GM18502 (cell line): Measurements from ENCODE around the gene TRIM69.
"Not testable (repeated sequence)": the region's sequence is repeated elsewhere in the genome, so short reads cannot be mapped to it uniquely, and the experiment has no call there.

Source experiments
- ATAC-seq: cut with Tn5 transposase; IDR thresholded peaks from one replicate; pipeline ENCODE4 v1.9.1; 2021; ENCODE audit warnings: mild to moderate bottlenecking; ENCODE audit not compliant: unreplicated experiment, poor library complexity

The TRIM69 gene, protein sequence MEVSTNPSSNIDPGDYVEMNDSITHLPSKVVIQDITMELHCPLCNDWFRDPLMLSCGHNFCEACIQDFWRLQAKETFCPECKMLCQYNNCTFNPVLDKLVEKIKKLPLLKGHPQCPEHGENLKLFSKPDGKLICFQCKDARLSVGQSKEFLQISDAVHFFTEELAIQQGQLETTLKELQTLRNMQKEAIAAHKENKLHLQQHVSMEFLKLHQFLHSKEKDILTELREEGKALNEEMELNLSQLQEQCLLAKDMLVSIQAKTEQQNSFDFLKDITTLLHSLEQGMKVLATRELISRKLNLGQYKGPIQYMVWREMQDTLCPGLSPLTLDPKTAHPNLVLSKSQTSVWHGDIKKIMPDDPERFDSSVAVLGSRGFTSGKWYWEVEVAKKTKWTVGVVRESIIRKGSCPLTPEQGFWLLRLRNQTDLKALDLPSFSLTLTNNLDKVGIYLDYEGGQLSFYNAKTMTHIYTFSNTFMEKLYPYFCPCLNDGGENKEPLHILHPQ

DNA sequence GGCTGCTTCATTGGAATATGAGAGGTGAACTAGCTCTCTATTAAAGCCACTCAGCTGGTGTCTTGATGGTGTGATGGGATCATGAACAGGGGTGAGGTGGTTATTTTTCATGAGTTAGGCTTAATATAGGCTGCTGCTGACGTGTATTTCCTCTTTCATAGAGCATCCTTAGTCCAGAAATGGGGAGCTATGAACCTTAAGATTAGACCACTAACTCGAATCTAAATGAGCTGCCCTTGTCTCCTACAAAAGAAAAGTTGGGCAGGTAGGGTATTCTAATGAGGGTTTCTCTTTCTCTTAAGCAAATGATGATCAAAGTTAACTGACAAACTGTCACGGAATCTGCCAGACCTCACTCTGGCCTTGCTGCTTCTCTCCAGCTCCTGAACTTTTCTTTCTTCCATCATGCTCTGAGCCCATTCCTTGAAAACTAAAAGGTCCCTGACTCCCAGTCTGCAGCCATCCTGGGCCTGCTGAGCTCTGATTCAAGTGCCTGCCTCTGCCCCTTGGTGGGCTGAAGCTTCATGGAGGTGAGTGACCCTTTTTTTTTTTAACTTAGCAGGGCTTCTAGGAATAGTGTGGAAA is at the start of gene TRIM69:
TRIM69 (plus strand) TSS at position 348 of the 585 bp plus-strand sequence; CDS start at position 525, 177 bp downstream.
- no peak for ATAC-seq

DNA sequence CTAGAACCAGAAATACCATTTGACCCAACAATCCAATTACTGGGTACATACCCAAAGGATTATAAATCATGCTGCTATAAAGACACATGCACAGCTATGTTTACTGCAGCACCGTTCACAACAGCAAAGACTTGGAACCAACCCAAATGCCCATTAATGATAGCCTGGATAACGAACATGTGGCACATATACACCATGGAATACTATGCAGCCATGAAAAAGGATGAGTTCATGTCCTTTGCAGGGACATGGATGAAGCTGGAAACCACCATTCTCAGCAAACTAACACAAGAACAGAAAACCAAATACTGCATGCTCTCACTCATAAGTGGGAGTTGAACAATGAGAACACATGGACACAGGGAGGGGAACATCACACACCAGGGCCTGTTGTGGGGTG is 47.0 kb upstream of the TRIM69 start:
- not testable (repeated sequence) for ATAC-seq

DNA sequence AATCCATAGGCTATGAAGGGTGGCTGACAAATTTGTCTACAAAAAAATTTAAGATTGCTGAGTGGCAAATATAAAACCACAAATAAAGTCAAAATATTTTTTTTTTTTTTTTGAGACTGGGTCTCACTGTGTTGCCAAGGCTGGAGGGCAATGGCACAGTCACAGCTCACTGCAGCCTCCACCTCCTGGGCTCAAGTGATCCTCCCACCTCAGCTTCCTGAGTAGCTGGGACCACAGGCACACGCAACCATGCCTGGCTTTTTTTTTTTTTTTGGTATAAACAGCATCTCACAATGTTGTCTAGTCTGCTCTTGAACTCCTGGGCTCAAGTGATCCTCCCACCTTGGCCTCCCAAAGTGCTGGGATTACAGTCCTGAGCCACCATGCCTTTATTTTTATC is 46.1 kb upstream of the TRIM69 start:
- not testable (repeated sequence) for ATAC-seq

DNA sequence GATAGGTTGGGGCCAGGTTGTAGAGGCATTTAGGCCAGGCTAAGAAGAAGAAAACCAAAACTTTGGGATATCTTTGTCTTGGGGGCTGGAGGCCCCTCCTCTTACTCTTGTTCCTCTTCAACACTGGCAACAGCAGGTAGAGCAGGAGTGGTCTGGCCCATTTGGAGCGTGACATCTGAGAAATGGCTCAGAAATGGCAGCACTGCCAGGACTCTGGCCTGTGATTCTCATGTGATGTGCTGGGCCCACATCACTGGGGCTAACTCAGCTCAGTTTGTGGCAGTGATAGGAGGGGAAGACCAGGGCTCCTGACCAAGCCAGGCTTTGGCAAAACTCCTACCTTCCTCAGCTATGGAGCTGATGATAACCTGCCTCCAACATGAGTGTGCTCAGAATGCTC is 43.7 kb upstream of the TRIM69 start:
- no peak for ATAC-seq

DNA sequence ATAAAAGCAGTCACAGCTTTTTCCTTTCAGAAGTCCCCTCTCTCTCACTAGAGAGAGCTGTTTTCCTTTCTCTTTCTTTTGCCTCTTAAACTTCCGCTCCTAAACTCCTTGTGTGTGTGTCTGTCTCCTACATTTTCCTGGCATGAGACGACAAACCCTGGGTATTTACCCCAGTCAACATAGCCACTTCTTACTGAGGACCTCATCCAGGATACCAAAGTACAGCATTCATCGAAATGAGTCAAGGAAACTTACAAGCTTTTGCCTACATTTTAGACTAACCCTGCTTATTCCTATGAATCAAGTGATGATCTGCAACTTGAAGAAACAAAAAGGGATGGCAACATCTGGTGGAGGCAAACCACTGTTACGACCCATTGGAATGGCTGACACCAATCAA is 41.9 kb upstream of the TRIM69 start:
- no peak for ATAC-seq

DNA sequence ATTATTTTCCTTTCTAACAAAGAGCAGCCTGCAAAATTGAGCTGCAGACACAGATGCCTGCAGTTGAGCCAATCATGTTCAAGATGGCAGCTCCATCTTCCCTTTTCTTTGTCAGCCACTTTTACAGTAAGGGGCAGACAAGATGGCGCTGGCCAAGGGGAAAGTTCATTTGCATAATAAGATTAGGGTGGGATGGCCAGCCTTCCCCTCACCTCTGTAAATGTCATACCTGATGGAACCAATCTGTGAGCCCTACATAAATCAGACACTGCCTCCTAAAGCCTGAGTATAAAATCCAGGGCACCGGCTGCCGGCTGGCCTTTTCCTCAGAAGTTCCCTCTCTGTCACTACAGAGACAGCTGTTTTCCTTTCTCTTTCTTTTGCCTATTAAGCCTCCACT is 41.0 kb upstream of the TRIM69 start:
- ATAC-seq, result no peak

DNA sequence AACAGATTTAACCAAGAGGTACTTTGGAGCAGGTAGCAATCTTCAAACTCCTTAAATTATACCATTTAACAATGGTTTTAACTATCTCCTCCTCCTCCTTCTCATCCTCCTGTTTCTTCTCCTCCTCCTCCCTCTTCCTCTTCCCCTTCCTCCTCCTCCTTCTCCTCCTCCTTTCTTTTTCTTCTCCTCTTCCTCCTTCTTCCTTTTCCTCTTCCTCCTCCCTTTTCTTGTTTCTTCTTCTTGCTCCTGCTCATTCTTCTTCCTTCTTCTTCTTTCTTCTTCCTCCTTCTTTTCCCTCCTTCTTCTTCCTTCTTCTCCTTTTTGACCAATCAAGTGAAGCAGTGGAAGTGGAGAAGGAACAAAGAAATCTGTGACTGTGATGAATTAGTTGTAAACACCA is 39.3 kb upstream of the TRIM69 start:
- ATAC-seq, result no peak

DNA sequence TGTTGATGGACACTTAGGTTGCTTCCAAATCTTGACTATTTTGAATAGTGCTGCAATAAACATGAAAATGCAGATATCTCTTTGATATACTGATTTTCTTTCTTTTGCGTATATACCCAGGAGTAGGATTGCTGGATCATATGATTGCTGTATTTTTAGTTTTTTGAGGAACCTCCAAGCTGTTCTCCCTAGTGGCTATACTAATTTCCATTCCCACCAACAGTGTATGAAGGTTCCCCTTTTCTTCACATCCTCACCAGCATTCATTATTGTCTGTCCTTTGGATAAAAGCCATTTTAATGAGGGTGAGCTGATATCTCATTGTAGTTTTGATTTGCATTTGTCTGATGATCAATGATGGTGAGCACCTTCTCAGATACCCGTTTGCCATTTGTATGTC is 37.7 kb upstream of the TRIM69 start:
- ATAC-seq, result no peak

DNA sequence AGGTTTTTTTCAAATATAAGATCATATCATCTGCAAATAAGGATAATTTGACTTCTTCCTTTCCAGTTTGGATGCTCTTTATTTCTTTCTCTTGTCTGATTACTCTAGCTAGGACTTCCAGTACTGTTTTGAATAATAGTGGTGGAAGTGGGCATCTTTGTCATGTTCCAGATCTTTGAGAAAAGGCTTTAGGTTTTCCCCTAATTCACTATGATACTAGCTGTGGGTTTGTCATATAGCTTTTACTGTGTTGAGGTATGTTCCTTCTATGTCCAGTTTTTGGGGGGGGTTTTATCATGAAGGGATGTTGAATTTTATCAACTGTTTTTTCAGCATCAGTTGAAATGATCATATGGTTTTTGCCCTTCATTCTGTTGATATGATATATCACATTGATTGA is 35.7 kb upstream of the TRIM69 start:
- ATAC-seq, result not testable (repeated sequence)

DNA sequence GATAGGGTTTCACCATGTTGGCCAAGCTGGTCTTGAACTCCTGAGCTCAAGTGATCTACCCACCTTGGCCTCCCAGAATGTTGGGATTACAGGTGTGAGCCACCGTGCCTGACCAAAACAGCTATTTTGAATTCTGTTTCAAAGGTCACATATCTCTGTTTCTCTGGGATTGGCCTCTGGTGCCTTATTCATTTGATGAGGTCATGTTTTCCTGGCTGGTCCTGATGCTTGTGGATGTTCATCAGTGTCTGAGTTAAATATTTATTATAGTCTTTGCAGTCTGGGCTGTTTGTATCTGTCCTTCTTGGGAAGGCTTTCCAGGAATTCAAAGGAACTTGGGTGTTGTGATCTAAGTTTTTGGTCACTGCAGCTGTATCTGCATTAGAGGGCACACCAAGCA is 30.3 kb upstream of the TRIM69 start:
- no peak for ATAC-seq

DNA sequence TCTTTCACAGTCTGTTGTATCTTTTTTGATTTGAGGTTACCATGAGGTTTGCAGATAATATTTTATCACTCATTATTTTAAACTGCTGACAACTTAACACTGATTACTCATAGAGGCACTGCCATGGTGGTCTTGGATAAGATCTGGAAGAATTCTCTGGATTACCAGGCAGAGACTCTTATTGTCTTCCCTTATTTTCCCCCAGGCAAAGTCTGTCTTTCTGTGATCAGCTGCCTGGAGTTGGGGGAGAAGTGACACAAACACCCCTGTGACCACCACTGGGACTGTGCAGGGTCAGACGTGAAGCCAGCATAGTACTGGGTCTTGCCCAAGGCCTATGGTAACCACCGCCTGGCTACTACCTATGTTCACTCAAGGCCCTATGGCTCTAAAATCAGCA is 29.9 kb upstream of the TRIM69 start:
- ATAC-seq, result no peak

DNA sequence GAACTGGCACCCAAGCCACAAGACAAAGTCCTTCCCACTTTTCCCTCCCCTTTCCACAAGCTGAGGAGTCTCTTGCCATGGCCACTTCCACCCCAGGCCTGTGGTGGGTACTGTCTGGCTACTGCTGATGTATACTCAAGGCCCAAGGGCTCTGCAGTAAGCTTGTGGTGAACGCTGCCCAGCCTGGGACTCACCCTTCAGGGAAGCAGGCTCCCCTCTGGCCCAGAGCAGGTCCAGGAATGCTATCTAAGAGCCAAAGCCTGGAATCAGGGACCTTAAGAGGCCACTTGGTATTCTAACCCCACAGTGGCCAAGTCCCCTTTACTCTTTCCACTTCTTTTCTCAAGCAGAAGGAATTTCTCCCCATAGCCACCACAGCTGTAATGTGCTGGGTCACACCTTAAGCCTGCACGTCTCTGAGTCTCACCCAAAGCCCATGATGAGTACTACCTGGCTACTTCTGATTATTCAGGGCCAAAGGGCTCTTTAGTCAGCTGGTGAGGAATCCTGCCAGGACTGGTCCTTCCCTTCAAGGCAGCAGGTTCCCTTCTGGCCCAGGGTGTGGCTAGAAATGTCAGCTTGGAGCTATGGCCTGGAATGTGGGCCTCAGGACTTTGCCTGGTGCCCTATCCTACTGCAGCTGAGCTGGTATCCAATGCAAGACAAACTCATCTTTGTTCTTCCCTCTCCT is 29.2 kb upstream of the TRIM69 start:
- no peak for ATAC-seq

DNA sequence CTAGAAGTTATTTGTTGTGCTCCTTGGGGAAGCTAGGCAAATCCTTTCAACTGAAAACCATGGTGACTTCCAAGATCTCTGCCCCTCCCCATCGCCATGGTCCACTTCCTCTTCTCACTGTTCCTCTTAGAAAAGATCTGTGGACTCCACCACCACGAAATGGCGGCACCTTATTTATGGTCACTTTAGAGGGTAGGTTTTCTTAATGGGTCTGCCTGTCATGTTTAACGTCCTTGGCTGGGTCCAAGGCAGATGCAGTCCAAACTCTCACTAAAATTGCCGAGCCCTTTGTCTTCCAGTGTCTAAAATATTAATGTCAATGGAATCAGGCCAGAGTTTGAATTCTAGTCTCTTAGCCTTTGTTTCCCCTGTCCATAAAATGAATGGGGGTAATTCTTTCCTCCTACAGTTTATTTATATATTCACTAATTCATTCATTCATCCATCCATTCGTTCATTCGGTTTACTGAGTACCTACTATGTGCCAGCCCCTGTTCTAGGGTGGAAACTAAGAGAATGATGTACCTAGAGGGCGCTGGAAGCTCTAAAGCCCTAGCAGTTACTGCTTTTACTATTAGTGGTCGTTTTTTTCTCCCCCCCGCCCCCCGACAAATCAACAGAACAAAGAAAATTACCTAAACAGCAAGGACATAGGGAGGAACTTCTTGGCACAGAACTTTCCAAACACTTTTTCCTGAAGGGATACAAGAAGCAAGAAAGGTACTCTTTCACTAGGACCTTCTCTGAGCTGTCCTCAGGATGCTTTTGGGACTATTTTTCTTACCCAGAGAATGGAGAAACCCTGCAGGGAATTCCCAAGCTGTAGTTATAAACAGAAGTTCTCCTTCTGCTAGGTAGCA is 25.9 kb upstream of the TRIM69 start:
- peak; percentile 24 for ATAC-seq

DNA sequence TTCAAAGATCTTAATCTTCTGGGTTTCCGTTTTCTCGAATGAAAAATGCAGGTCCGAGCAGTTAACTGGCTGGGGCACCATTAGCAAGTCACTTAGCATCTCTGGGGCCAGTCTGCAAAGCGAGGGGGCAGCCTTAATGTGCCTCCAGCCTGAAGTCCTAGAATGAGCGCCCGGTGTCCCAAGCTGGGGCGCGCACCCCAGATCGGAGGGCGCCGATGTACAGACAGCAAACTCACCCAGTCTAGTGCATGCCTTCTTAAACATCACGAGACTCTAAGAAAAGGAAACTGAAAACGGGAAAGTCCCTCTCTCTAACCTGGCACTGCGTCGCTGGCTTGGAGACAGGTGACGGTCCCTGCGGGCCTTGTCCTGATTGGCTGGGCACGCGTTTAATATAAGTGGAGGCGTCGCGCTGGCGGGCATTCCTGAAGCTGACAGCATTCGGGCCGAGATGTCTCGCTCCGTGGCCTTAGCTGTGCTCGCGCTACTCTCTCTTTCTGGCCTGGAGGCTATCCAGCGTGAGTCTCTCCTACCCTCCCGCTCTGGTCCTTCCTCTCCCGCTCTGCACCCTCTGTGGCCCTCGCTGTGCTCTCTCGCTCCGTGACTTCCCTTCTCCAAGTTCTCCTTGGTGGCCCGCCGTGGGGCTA is 25.1 kb upstream of the TRIM69 start, which contains the start of the genes B2M and PATL2:
B2M (plus strand) TSS at position 422 of the 647 bp plus-strand sequence; CDS start at position 452, 30 bp downstream.
PATL2 (minus strand) TSS at position 228 of the 647 bp plus-strand sequence. CDS start 34,833 bp downstream, outside the sequence.
- ATAC-seq, result peak; percentile 82

DNA sequence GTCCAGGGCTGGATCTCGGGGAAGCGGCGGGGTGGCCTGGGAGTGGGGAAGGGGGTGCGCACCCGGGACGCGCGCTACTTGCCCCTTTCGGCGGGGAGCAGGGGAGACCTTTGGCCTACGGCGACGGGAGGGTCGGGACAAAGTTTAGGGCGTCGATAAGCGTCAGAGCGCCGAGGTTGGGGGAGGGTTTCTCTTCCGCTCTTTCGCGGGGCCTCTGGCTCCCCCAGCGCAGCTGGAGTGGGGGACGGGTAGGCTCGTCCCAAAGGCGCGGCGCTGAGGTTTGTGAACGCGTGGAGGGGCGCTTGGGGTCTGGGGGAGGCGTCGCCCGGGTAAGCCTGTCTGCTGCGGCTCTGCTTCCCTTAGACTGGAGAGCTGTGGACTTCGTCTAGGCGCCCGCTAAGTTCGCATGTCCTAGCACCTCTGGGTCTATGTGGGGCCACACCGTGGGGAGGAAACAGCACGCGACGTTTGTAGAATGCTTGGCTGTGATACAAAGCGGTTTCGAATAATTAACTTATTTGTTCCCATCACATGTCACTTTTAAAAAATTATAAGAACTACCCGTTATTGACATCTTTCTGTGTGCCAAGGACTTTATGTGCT is 24.5 kb upstream of the TRIM69 start:
- ATAC-seq, result peak; percentile 16

DNA sequence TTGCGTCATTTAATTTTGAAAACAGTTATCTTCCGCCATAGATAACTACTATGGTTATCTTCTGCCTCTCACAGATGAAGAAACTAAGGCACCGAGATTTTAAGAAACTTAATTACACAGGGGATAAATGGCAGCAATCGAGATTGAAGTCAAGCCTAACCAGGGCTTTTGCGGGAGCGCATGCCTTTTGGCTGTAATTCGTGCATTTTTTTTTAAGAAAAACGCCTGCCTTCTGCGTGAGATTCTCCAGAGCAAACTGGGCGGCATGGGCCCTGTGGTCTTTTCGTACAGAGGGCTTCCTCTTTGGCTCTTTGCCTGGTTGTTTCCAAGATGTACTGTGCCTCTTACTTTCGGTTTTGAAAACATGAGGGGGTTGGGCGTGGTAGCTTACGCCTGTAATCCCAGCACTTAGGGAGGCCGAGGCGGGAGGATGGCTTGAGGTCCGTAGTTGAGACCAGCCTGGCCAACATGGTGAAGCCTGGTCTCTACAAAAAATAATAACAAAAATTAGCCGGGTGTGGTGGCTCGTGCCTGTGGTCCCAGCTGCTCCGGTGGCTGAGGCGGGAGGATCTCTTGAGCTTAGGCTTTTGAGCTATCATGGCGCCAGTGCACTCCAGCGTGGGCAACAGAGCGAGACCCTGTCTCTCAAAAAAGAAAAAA is 23.9 kb upstream of the TRIM69 start:
- no peak for ATAC-seq

DNA sequence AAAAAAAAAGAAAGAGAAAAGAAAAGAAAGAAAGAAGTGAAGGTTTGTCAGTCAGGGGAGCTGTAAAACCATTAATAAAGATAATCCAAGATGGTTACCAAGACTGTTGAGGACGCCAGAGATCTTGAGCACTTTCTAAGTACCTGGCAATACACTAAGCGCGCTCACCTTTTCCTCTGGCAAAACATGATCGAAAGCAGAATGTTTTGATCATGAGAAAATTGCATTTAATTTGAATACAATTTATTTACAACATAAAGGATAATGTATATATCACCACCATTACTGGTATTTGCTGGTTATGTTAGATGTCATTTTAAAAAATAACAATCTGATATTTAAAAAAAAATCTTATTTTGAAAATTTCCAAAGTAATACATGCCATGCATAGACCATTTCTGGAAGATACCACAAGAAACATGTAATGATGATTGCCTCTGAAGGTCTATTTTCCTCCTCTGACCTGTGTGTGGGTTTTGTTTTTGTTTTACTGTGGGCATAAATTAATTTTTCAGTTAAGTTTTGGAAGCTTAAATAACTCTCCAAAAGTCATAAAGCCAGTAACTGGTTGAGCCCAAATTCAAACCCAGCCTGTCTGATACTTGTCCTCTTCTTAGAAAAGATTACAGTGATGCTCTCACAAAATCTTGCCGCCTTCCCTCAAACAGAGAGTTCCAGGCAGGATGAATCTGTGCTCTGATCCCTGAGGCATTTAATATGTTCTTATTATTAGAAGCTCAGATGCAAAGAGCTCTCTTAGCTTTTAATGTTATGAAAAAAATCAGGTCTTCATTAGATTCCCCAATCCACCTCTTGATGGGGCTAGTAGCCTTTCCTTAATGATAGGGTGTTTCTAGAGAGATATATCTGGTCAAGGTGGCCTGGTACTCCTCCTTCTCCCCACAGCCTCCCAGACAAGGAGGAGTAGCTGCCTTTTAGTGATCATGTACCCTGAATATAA is 23.0 kb upstream of the TRIM69 start:
- no peak for ATAC-seq
